Left lung (tissue), 10 donors: ENCODE results near the gene TMEM238L. TPM values are rescaled to one million over a fixed set of nuclear protein-coding genes. Genes with fewer than 3 reads are reported as not detected.

Source experiments
- ATAC-seq: fragments of 200-7000 bp; cut with Tn5 transposase; one replicate; pipeline ENCODE4 v1.9.1; 2020; ENCODE audit warnings: moderate library complexity
- DNase-seq, 4 donors: peaks; one replicate each; pipeline ENCODE4 v3.0.0-alpha.2; 2013 to 2020
- H3K27ac ChIP-seq, 2 donors: fragments of 200-600 bp; sonication (generic) in 1 of 2; one replicate each; pipeline versions ENCODE4 v1.5.0 to v1.8.0; 2020 to 2021
- H3K27me3 ChIP-seq, 2 donors: fragments of 200-600 bp; sonication (generic) in 1 of 2; one replicate each; pipeline versions ENCODE4 v1.5.0 to v1.8.0; 2020 to 2021
- H3K36me3 ChIP-seq, 2 donors: fragments of 200-600 bp; sonication (generic) in 1 of 2; one replicate each; pipeline versions ENCODE4 v1.5.0 to v1.8.0; 2020 to 2021
- H3K4me1 ChIP-seq, 2 donors: fragments of 200-600 bp; one replicate each; pipeline ENCODE4 v1.8.0; 2021
- H3K4me3 ChIP-seq, 2 donors: fragments of 200-600 bp; sonication (generic) in 1 of 2; one replicate each; pipeline versions ENCODE4 v1.5.0 to v1.8.0; 2020 to 2021; ENCODE audit warnings: mild to moderate bottlenecking in 1 of 2
- H3K9me3 ChIP-seq, 2 donors: fragments of 200-600 bp; sonication (generic) in 1 of 2; one replicate each; pipeline versions ENCODE4 v1.5.0 to v1.8.0; 2020 to 2021
- CTCF ChIP-seq, 2 donors: fragments of 200-600 bp; sonication (generic) in 1 of 2; IDR thresholded peaks; one replicate each; pipeline versions ENCODE4 v1.5.0 to v1.8.0; 2021; ENCODE audit warnings: antibody characterized with exemption in 2 of 2
- intact Hi-C, 2 donors: fragments of 100-400 bp; cut with DNase I; formaldehyde crosslinking; loops; one replicate each; pipeline versions ENCODE4 v1.11.2 to v1.14.2; 2022
- polyA plus RNA-seq, 6 donors: library from polyadenylated mRNA; unstranded; fragments of 120-200 nt; gene quantifications; one replicate each; pipeline ENCODE4 v1.2.1, GENCODE V29; 2013; ENCODE audit not compliant: insufficient read length in 6 of 6
- total RNA-seq, 2 donors: library from RNA; stranded (reverse); fragmentation: NEBNext Ultra II Directional; extraction: Animal tissue kit (Norgen Biotek cat#: 25700); gene quantifications; one replicate each; pipeline ENCODE4 v1.2.1, GENCODE V29; 2021
- donor health status: DM: no; HTN: yes; CAD: no.
- donor health status: DM: no; HTN: no; CAD: no.

Gene TMEM238L
- total and polyA plus RNA-seq, 8 donors = 0.21 to 0.34 TPM; not detected in 6

GRCh38 chr17:10842658-10843057 is 38.8 kb upstream of the TMEM238L start:
- Histone ChIP-seq H3K4me3 (no peak overlapping the region), H3K4me1 (peaks cover 0 to 6% of the 10 kb centered on the region in 2 donors), H3K36me3 (no peaks in the 10 kb centered on the region), H3K9me3 (no peaks in the 10 kb centered on the region), H3K27me3 (no peaks in the 10 kb centered on the region), H3K27ac (no peak overlapping the region)
- DNase-seq (no peak), ATAC-seq (no peak)
- no peak for TF ChIP-seq CTCF (IDR thresholded peaks at IDR 0.05)
- intact Hi-C loops = no loop called here

DNA sequence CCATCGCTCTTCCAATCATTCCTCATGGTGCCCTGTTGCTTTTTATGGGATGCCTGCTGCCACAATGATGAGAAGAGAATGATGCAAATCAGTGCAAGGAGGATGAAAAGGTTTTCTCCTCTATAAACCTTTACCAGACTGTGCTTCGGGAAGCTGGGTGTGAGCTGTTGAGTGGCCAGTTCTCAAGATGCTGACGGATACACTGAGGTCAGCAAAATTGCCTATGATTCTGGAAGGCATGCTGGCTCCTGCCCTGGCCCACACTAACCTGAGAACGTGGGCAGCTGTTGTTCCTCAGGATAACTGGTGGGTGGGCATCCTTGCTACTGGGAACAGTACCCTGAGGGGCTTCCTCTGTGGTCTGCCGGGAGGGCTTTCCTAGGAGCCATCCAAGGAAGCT is 34.8 kb upstream of the TMEM238L start:
- ATAC-seq (no peak), DNase-seq (no peak)
- Histone ChIP-seq H3K9me3 (no peaks in the 10 kb centered on the region), H3K4me1 (no peaks in the 10 kb centered on the region), H3K27ac (no peak overlapping the region), H3K27me3 (no peaks in the 10 kb centered on the region), H3K4me3 (no peak overlapping the region), H3K36me3 (no peaks in the 10 kb centered on the region)
- intact Hi-C loops = no loop called here
- no peak for TF ChIP-seq CTCF (IDR thresholded peaks at IDR 0.05)

DNA sequence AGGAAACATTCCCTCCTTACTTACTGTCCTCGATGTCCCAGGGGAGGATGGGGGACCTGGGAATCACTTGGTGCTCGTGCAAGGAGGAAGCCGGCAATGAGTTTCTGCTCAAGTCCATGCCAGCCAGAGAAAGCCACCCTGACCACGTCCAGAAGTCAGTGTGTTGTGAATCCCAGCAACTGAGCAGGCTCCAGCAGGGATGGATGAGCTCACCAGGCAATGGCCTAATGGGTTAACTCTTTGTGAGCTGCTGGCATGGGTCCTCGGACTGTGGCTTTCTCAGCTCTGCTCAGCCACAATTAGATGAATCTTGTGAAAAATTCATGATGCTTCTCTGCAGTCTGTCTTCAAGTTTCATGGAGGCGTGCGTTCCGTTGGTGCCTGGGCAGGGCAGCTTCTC is 34.0 kb upstream of the TMEM238L start, which contains the start of gene PIRT:
Gene PIRT, minus strand, starts transcription at position 167 of the 400 bp plus-strand sequence. CDS start 12,442 bp downstream, outside the sequence.
- no peak for TF ChIP-seq CTCF (IDR thresholded peaks at IDR 0.05)
- H3K4me3 ChIP-seq = no peak within 1 kb of the TSS
- ATAC-seq (no peak), DNase-seq (no peak)
- no peaks in the 10 kb centered on the region for H3K9me3 ChIP-seq
- H3K27me3 ChIP-seq = no peaks in the 10 kb centered on the region
- H3K36me3 ChIP-seq = no peaks in the 10 kb centered on the region
- H3K27ac ChIP-seq = no peak within 1 kb of the TSS
- intact Hi-C loops = no loop called here
- no peaks in the 10 kb centered on the region for H3K4me1 ChIP-seq

DNA sequence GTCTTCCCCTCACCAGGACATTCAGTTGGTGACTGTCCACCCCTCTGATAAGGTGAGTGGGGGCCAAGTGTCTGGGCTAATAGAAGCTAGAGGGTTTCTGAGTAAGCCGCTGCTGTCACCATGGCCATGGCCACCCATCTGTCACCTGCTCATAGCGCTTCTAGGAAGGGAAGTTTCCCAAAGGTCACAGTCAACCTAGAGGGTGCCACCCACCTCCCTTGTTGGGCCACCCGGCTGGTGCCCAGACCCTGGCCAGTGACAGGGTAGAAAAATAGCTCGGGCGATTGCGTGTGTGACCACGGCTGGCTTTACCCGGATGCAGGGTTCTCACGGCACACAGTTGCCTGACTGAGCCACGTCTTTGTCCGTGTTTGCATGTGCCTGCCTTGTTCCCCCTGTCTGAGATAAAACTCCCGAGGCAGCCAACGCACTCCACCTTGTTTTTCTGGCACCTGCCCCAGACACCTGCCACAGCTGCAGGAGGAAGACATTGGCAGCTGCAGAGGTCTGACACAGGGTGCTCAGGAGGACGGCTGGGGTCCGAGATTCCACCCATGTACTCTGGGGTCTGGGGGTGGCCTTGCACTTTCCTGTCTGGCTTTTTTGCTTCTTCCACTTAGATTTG is 33.2 kb upstream of the TMEM238L start:
- intact Hi-C loops = no loop called here
- Histone ChIP-seq H3K9me3 (no peaks in the 10 kb centered on the region), H3K36me3 (no peaks in the 10 kb centered on the region), H3K27ac (no peak overlapping the region), H3K27me3 (no peaks in the 10 kb centered on the region), H3K4me1 (no peaks in the 10 kb centered on the region), H3K4me3 (no peak overlapping the region)
- TF ChIP-seq CTCF (IDR thresholded peaks at IDR 0.05) = no peak
- DNase-seq (no peak), ATAC-seq (no peak)

GRCh38 chr17:10836145-10836544 is 32.2 kb upstream of the TMEM238L start:
- Histone ChIP-seq H3K27ac (no peak overlapping the region), H3K4me3 (no peak overlapping the region), H3K9me3 (no peaks in the 10 kb centered on the region), H3K36me3 (no peaks in the 10 kb centered on the region), H3K27me3 (no peaks in the 10 kb centered on the region), H3K4me1 (no peaks in the 10 kb centered on the region)
- DNase-seq = no peak
- intact Hi-C loops = no loop called here
- no peak for ATAC-seq
- no peak for TF ChIP-seq CTCF (IDR thresholded peaks at IDR 0.05)
